Stimulated activated CD8-positive, alpha-beta memory T cell treated with anti-CD3 and anti-CD28 coated beads, Interleukin-4, amount 100 ng/mL, for 48 hours (primary cell): ENCODE data around the gene CHIT1.

Experiments
- DNase-seq: peaks from one replicate; pipeline ENCODE4 v3.0.0-alpha.2; 2020

CHIT1 gene

DNA sequence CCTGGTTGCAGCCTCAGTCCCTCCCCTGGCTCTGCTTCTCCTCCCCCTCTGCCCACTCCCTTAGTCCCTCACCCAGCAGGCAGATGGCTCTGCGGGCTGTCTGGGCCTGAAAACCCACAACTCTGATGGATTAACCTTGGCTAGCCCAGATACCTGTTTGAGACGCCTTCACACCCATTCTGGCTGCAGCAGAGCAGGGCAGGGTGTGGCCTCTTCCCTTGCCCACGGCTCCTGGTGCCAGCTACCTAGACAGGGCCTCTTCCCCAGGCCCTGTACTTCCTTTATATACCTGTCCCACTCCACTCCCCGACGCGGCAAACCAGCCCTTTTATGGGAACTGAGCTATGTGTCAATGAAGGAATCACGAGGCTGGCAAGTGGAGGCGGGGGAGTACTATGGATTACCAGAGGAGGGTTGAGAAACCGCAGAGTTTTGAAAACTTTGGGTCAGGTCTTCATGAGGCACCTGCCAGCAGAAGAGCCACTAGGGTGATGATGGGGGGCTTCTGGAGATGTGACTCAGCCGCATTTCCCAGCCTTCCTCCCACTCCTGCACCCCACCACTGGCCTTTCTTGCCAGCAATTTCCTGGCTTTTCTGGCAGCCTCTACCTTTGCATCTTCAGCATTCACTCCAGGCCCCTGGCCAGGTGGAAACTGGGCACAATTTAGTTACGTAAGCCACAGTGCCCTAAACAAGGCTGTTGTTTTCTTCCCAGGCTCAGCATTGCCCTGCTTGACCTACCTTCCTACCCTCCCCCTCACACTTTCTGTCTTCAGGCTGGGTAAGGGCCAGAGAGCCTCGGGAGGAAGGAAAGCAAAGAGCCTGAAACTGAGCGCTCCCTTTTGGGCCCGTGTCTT lies 42.8 kb downstream of the CHIT1 start, which contains the start of gene CHI3L1:
CHI3L1 (minus strand) TSS at position 259 of the 858 bp plus-strand sequence; CDS start at position 178, 81 bp downstream.
- DNase-seq = no peak

GRCh38 chr1:203186091-203186445 lies 43.4 kb downstream of the CHIT1 start:
- no peak for DNase-seq

- DNase-seq = no peak
These were observed 43.9 kb downstream of the CHIT1 start for GRCh38 chr1:203185585-203185984.

DNA sequence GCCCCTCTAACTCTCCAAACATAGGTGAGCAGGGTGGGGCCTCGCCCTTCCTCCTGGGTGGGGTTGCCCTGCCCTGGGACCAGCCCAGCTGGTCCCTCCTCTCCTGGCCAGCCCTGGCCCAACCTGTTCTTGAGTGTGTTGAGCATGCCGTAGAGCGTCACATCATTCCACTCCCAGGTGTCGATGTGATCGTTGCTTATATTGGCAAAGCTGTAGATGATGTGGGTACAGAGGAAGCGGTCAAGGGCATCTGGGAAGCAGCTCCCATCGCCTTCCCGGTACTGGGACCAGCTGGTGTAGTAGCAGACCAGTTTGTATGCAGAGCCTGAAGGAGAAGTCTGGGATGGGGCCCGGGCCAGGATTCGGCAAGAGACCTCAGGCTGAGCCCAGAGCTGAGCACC lies 44.4 kb downstream of the CHIT1 start:
- no peak for DNase-seq

DNA sequence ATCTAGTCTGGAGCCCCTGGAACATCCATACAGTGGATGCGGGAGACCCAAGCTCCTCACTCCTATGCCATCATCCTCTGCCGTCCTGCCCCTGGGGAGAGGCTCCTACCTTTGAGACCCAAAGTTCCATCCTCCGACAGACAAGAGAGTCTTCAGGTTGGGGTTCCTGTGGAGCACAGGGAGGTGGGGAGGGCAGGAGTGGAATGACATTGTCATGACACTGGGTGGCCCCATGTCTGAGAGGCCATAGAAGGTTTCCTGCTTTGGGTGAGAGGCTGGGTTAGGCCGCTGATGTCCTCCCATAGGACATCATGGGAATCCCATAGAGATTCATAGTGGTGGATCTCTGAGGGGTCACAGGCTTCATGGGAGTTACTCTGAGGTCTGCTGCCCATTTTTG lies 45.0 kb downstream of the CHIT1 start:
- DNase-seq = no peak

DNA sequence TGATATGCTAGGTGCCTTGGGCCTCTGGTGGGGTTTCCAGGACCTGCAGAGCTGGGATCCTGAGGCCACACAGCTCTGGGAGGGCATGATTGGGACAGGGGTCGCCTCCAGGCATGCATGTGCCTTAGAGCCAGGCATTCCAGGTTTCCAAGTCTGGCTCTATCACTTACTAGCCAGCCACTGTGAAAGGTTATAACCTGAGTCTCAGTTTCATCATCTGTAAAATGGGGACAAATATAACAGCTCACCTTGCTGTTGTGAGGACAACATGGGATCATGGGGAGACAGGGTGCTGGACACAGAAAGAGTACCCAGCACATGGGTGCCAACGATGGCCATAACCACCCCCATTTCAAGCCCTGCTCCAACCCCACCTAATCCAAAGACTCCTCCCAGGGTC lies 45.6 kb downstream of the CHIT1 start:
- no peak for DNase-seq

GRCh38 chr1:203182387-203182953 lies 47.0 kb downstream of the CHIT1 start:
- no peak for DNase-seq

GRCh38 chr1:203181586-203182386 lies 47.7 kb downstream of the CHIT1 start:
- DNase-seq = no peak

DNA sequence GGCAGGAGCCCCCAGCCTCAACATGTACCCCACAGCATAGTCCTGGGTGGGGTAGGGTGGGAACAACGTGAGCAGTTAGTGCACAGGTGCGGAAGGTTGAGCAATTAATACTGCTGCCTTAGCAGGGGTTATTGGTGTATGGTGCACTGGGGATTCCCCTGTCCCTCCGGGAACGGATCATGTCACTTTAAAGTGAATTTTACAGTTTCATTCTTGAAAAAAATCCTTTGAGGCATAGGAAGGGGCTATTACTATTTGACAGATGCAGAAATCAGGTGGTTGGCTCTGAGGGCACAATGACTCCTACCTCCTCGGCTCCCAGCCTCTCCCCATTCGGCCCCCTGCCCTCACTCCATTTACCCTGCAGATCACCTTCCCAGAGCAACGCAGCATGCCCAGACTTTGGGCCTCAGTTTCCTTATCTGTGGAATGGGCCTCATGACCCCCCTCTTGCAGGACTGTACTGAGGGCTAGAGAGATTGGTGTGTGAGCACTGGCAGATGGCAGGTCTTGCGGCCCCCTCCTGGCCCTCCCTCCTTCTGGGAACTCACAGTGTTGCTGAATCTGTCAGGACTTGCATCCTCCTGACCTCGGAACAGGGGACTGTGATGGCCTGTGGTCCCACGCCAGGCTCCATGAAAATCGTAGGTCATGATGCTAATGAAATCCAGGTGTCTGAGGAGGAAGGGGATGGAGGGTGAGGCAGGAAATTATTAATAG lies 48.7 kb downstream of the CHIT1 start:
- DNase-seq = no peak

DNA sequence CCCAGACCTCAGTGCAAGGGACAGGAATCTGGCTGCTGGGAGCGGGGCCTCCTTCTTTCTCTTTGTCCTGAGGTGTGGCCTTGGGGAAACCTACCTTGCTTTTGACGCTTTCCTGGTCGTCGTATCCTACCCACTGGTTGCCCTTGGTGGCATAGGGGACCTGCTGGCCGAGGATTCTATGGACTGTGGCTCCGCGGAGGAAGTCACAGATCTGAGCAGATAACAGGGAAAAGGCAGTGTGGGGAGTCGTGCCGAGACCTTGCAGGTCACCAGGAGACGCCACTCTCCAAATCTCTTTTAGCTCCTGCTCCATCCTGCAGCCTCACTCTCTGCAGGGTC lies 49.8 kb downstream of the CHIT1 start:
- no peak for DNase-seq

DNA sequence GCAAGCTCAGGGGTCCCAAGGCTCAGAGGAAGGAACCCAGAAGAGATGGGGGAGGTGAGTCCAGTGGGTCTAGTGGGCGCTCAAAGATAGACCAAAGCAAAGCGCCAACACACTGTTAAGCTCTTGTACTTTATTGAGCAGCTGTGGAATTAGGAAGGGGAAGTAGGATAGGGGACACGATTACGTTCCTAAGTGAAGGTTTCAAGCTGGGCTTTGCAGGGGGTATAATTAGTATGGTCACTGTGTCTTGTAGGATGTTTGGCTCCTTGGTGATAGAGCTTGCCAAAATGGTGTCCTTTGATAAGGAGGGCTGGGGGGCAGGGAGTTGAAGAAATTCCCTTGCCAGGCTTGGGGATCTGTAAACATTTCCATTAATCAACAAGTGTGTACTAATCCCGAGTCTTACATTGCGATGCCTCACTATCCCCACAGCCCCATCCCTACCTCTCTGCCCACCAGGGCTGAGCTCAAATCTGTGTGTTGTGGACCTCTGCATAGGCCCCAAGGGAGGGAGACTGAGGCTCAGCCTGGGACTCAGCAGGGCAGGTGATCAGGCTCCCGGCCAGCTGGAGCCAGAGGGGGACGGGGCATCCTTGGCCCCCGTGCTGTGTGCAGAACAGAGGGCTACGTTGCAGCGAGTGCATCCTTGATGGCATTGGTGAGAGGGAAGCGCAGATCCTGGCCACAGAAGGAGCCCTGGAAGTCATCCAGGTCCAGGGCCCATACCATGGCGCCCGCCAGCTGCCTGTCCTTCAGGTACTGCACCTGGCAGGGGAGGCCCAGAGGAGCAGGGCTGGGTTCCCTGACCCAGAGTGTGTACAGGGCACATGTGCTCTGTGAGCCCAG lies 50.4 kb downstream of the CHIT1 start:
- DNase-seq = no peak

- no peak for DNase-seq
These were observed 51.4 kb downstream of the CHIT1 start for GRCh38 chr1:203178083-203178482.

DNA sequence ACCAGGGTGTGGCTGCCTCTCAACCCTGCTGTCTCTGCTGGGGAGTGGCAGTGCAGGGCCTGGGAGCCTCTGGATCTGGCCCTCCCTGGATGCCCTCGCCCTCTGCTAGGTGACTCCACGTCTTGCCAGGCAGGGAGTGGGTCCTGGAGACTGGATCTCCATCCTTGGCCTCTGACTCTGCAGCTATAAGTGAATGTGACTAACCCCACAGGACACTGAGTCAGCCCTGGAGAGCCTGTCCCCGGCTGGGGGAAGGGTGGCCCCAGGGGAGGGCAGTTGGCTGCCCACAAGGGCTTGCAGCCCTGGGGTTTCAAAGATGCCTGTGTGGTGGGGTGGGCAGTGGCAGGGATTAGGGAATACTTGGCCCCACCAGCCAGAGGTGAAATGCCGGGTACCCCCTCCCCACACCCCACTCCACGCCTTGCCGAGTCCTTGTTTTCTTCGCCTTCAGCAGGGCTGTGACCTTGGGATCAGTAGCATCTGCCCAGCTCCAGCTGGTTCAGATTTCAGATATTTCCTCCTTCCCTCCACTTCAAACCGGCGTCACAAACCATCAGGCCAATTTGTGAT lies 51.9 kb downstream of the CHIT1 start:
- DNase-seq = no peak

GRCh38 chr1:203177036-203177405 lies 52.5 kb downstream of the CHIT1 start:
- no peak for DNase-seq

DNA sequence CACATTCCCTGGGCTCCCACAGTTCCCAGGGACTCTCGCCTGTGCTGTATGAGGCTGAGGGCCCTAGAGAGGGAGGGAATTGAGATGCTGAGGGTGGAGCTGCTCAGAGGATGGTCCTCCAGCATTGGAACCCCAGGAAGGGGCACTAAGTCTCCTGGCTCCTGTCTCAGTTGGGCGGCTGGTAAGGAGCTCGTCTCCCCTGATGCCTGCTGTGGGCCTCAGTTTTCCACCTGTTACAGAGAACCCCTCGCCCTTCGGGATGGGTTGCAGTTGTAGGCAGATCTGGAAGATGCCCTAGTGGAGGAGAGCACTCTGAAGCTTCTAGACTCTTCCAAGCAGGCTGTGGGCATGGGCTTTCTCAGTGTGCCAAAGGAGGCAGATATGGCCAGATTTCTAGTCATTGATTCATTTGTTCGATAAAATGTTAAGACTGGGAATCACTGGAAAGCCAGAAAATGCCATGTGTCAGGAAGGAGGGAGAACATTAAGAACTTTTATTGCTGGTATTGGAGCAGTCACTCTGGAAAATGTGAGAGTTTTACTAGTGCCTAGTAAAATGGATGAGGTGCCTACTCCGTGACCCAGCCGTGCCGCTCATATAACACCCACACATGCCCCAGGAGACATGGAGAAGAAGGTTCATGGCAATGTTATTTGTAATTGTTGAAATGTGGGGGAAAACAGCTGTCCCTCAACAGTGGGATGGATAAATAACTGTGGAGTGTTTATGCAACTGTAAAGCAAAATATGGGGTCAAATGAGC lies 53.0 kb downstream of the CHIT1 start:
- no peak for DNase-seq

DNA sequence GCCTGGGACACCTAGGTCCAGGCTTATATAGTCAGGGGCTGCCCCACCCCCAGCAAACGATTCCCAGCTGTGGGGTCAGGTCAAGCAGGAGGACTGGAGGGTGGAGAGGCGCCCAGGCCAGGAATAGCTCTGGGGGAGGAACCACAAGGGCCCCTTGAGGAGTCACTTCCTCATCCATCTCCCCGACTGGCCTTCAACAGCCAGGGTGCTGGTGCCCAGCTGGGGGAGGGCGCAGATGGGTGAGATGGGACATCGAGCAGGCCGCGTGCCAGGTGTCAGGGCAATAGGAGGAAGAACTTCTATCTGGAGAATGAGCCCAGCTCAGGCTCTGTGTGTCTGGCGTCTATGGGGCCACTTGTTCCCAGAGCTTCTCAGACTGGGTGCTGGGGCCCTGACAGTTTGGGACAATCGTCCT lies 53.6 kb downstream of the CHIT1 start:
- no peak for DNase-seq

GRCh38 chr1:203175237-203175826 lies 54.1 kb downstream of the CHIT1 start, which contains the start of gene MYBPH:
MYBPH (minus strand) TSS chr1:203175826; CDS start chr1:203175755, 71 bp downstream.
- no peak for DNase-seq

- no peak for DNase-seq
These were observed 55.0 kb downstream of the CHIT1 start for GRCh38 chr1:203174324-203174985.

GRCh38 chr1:203173566-203173965 lies 55.9 kb downstream of the CHIT1 start:
- DNase-seq = no peak

- no peak for DNase-seq
These were observed 56.4 kb downstream of the CHIT1 start for GRCh38 chr1:203173011-203173555.
